Esophagus (tissue), 2 donors: Measurements from ENCODE around the gene STARD13. TPM values are rescaled to one million over a fixed set of nuclear protein-coding genes. Genes with fewer than 3 reads are reported as not detected.

Source experiments
- H3K27ac ChIP-seq, 2 donors: one replicate each; pipeline ENCODE4 v1.5.1; 2013; ENCODE audit warnings: low read depth in 2 of 2, mild to moderate bottlenecking in 2 of 2, inconsistent platforms in 1 of 2, low read length in 1 of 2, moderate library complexity in 1 of 2
- H3K27me3 ChIP-seq, 2 donors: one replicate each; pipeline ENCODE4 v1.6.1; 2013; ENCODE audit warnings: low read length in 2 of 2, control low read depth in 1 of 2, mild to moderate bottlenecking in 1 of 2; ENCODE audit not compliant: insufficient read depth in 2 of 2, control insufficient read depth in 1 of 2
- H3K36me3 ChIP-seq, 2 donors: one replicate each; pipeline ENCODE4 v1.6.1; 2013; ENCODE audit warnings: low read length in 1 of 2; ENCODE audit not compliant: control insufficient read depth in 2 of 2, insufficient read depth in 2 of 2
- H3K4me1 ChIP-seq, 2 donors: one replicate each; pipeline ENCODE4 v1.6.1; 2013; ENCODE audit warnings: low read length in 1 of 2; ENCODE audit not compliant: control insufficient read depth in 2 of 2, insufficient read depth in 2 of 2
- H3K4me3 ChIP-seq, 2 donors: one replicate each; pipeline ENCODE4 v1.5.1; 2013; ENCODE audit warnings: low read length in 2 of 2, mild to moderate bottlenecking in 2 of 2, low read depth in 1 of 2, moderate library complexity in 1 of 2
- H3K9me3 ChIP-seq, 2 donors: one replicate each; pipeline ENCODE4 v1.6.1; 2013; ENCODE audit warnings: mild to moderate bottlenecking in 2 of 2, low read depth in 1 of 2, low read length in 1 of 2, moderate library complexity in 1 of 2; ENCODE audit not compliant: control insufficient read depth in 2 of 2, insufficient read depth in 1 of 2
- WGBS, 2 donors: extraction: QIAGEN DNeasy Blood & Tissue Kit; methylation state at CpG; one replicate each; pipeline ENCODE4 v1.1.7; 2013; 5-methylcytosine and 5-hydroxymethylcytosine counted together
- polyA plus RNA-seq, 2 donors: library from polyadenylated mRNA; stranded (reverse); fragments of 200-250 nt; gene quantifications; one replicate each; pipeline ENCODE4 v1.2.3, GENCODE V29; 2013
- donor health status: healthy with polysubstance abuse.
- donor health status: Bipolar disorder and iron deficiency.

STARD13 gene
- polyA plus RNA-seq, 2 donors, result 1.6 to 3.0 TPM

DNA sequence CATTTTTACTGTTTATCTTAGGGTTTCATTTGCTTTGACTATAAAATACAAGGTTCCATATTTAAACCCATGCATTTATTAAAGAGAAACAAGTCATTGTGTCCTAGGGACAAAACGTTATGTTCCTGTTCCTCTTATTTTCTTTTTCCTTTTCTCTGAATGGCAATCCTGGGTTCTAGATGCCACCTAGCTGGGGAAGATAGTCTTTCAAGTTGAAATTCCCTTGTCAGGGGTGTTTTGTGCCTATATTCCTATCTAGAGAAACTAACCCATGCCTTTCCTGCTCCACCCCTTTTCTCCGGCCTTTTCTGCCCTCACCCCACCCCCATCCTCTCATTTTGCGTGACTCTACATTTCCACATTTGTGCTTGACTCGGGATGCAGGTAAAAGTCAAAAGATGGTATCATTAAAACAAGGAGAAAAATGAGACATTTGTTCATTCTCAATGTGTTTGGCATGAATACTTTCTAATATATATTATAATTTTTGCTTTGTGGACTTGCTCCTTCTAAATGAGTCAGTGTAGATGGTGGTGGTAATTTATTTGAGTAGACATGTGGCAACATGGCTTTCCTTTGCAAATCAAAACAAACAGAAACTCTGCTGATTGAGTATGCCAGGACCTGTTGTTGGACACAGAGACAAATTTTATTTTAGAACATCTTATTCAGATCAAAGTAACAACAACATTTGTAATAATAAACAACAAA is 26.8 kb upstream of the STARD13 start:
- Histone ChIP-seq H3K9me3 (no peaks in the 10 kb centered on the region), H3K27ac (no peak overlapping the region), H3K4me1 (no peaks in the 10 kb centered on the region), H3K36me3 (no peaks in the 10 kb centered on the region), H3K27me3 (no peaks in the 10 kb centered on the region), H3K4me3 (no peak overlapping the region)
- WGBS, 2 donors, result 39 to 53% methylated on average over 4 of the region's 4 CpGs

- 77 to 86% methylated on average over 2 of the region's 2 CpGs for WGBS, 2 donors
- Histone ChIP-seq H3K4me1 (no peaks in the 10 kb centered on the region), H3K36me3 (no peaks in the 10 kb centered on the region), H3K4me3 (no peak overlapping the region), H3K27ac (no peak overlapping the region), H3K27me3 (no peaks in the 10 kb centered on the region), H3K9me3 (no peaks in the 10 kb centered on the region)
Observed at GRCh38 chr13:33311040-33311439, 25.5 kb upstream of the STARD13 start.

- Histone ChIP-seq H3K9me3 (no peaks in the 10 kb centered on the region), H3K4me3 (no peak overlapping the region), H3K27ac (no peak overlapping the region), H3K4me1 (no peaks in the 10 kb centered on the region), H3K27me3 (no peaks in the 10 kb centered on the region), H3K36me3 (no peaks in the 10 kb centered on the region)
- WGBS, 2 donors, result 66 to 74% methylated on average over 4 of the region's 4 CpGs
Observed at GRCh38 chr13:33310245-33311038, 24.9 kb upstream of the STARD13 start.

GRCh38 chr13:33308863-33309262 is 23.3 kb upstream of the STARD13 start:
- Histone ChIP-seq H3K36me3 (no peaks in the 10 kb centered on the region), H3K9me3 (no peaks in the 10 kb centered on the region), H3K4me1 (no peaks in the 10 kb centered on the region), H3K27ac (no peak overlapping the region), H3K27me3 (no peaks in the 10 kb centered on the region), H3K4me3 (no peak overlapping the region)
- 89 to 97% methylated on average over 1 of the region's 1 CpG for WGBS, 2 donors

DNA sequence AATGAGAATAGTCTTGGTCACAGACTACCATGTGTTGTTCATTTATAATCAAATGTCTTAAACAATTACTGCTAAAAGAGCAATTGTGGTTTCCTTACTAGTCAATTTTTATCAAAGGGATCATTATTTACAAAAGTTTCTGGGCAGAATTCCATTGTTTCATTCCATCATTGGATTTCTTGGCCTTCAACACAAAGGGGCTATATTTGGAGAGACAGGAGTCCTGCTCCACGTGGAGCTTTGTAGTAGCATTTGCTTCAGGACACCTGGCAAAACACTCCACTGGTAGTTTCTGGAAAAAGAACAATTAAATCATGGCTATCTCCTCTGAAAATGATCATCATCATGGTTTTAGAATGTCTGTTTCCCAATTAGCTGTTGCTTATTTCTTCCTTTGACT is 22.3 kb upstream of the STARD13 start:
- WGBS, 2 donors, result 19 to 22% methylated on average over 1 of the region's 1 CpG

GRCh38 chr13:33303855-33304597 is 18.5 kb upstream of the STARD13 start:
- Histone ChIP-seq H3K36me3 (no peaks in the 10 kb centered on the region), H3K4me1 (no peaks in the 10 kb centered on the region), H3K27ac (no peak overlapping the region), H3K9me3 (no peaks in the 10 kb centered on the region), H3K4me3 (no peak overlapping the region), H3K27me3 (no peaks in the 10 kb centered on the region)
- WGBS, 2 donors, result 66 to 68% methylated on average over 3 of the region's 3 CpGs

More for the DNA sequence above, 22.3 kb upstream of the STARD13 start:
- H3K9me3 ChIP-seq, result no peaks in the 10 kb centered on the region
- H3K4me3 ChIP-seq, result no peak overlapping the region
- no peaks in the 10 kb centered on the region for H3K36me3 ChIP-seq
- H3K27ac ChIP-seq, result no peak overlapping the region
- H3K27me3 ChIP-seq, result no peaks in the 10 kb centered on the region
- H3K4me1 ChIP-seq, result no peaks in the 10 kb centered on the region

GRCh38 chr13:33299626-33300025 is 14.1 kb upstream of the STARD13 start:
- no peaks in the 10 kb centered on the region for H3K9me3 ChIP-seq
- no peak overlapping the region for H3K4me3 ChIP-seq
- H3K4me1 ChIP-seq, result no peaks in the 10 kb centered on the region
- no peaks in the 10 kb centered on the region for H3K27me3 ChIP-seq
- H3K27ac ChIP-seq, result no peak overlapping the region
- 87 to 88% methylated on average over 3 of the region's 3 CpGs for WGBS, 2 donors
- no peaks in the 10 kb centered on the region for H3K36me3 ChIP-seq

- no peak overlapping the region for H3K27ac ChIP-seq
- H3K4me1 ChIP-seq, result no peaks in the 10 kb centered on the region
- H3K36me3 ChIP-seq, result no peaks in the 10 kb centered on the region
- H3K4me3 ChIP-seq, result no peak overlapping the region
- 60 to 65% methylated on average over 7 of the region's 7 CpGs for WGBS, 2 donors
- H3K9me3 ChIP-seq, result no peaks in the 10 kb centered on the region
- no peaks in the 10 kb centered on the region for H3K27me3 ChIP-seq
Observed at GRCh38 chr13:33296793-33297425, 11.4 kb upstream of the STARD13 start.

DNA sequence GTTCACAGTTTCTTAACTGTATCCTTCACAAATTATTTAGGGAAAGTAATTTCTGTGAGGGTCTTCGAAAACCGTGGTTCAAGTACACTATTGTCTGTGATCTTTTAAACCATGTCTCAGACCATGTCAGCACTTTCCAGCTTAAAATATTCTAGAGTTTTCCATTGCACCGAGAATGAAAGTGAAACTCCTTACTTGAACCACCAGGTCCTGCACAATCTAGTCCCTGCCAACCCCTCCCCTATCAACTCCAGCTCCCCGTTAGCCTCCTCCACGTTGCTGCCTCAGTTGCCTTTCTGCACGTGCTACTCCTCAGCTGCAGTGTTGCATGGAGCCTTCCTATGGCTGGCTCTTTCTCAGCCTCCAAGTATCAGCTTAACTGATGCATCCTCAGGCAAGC is 7.2 kb upstream of the STARD13 start:
- H3K9me3 ChIP-seq, result no peaks in the 10 kb centered on the region
- no peak overlapping the region for H3K4me3 ChIP-seq
- no peaks in the 10 kb centered on the region for H3K27me3 ChIP-seq
- 72 to 73% methylated on average over 6 of the region's 6 CpGs for WGBS, 2 donors
- no peak overlapping the region for H3K27ac ChIP-seq
- no peaks in the 10 kb centered on the region for H3K36me3 ChIP-seq
- no peaks in the 10 kb centered on the region for H3K4me1 ChIP-seq
